ENCODE results near the gene THRSP. TPM values are rescaled to one million over a fixed set of nuclear protein-coding genes. Genes with fewer than 3 reads are reported as not detected.

The THRSP gene
- polyA plus RNA-seq, 1 of the 3 experiments (the other 2 are of a cell fraction): not detected

DNA sequence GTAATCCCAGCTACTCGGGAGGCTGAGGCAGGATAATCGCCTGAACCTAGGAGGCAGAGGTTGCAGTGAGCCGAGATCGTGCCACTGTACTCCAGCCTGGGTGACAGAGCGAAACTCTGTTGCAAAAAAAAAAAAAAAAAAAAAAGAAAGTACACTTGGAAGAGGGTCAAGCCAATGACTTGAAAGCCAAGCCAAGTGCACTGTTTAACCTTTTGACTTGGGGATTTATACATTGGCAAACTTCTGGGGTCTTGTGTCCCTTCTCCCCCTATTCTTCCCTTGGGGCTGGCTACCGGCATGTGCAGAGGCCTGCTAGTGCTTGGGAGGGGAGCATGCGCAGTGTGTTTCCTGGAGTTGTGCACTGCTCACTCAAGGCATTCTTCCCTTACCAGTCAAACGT lies 14.3 kb upstream of the THRSP start:
- DNase-seq: no peak
- TF ChIP-seq FOXM1 (IDR thresholded peaks at IDR 0.05; ENCODE audit: low read depth) (no peak), RXRA (IDR thresholded peaks at IDR 0.05; ENCODE audit: borderline replicate concordance, low read depth) (no peak), GATA2 (CRISPR knock-in tag; IDR thresholded peaks at IDR 0.05) (no peak), NFIC (IDR thresholded peaks at IDR 0.05; ENCODE audit: borderline replicate concordance) (no peak), EZH2phosphoT487 (IDR thresholded peaks at IDR 0.05; ENCODE audit: borderline replicate concordance, low read depth) (no peak), POLR2AphosphoS5 (IDR thresholded peaks at IDR 0.05; ENCODE audit: low read depth, low read length) (no peak)
- TF ChIP-seq, protein P1, sequence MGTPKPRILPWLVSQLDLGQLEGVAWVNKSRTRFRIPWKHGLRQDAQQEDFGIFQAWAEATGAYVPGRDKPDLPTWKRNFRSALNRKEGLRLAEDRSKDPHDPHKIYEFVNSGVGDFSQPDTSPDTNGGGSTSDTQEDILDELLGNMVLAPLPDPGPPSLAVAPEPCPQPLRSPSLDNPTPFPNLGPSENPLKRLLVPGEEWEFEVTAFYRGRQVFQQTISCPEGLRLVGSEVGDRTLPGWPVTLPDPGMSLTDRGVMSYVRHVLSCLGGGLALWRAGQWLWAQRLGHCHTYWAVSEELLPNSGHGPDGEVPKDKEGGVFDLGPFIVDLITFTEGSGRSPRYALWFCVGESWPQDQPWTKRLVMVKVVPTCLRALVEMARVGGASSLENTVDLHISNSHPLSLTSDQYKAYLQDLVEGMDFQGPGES (IDR thresholded peaks at IDR 0.05; ENCODE audit: low read depth, low read length): no peak
- Histone ChIP-seq H3F3A (replicated peaks; ENCODE audit: insufficient read depth) (peaks cover 10% of the 10 kb centered on the region), H3K36me3 (replicated peaks in 1 of 2; ENCODE audit: control insufficient read depth in 1 of 2, insufficient read depth in 2 of 2, low read length in 1 of 2) (no peaks in the 10 kb centered on the region), H3K4me1 (ENCODE audit: control insufficient read depth in 1 of 2, insufficient read depth in 2 of 2, low read depth in 1 of 2, low read length in 1 of 2) (peaks cover 9 to 10% of the 10 kb centered on the region in 2 experiments; a peak in 2 of 4 replicates), H3K27ac (ENCODE audit: low read depth in 2 of 2, low read length in 1 of 2) (no peak overlapping the region), H4K20me1 (ENCODE audit: insufficient read depth) (no peaks in the 10 kb centered on the region), H3K9me3 (no peaks in the 10 kb centered on the region), H3K79me2 (ENCODE audit: insufficient read depth) (no peaks in the 10 kb centered on the region), H3K9me2 (no peaks in the 10 kb centered on the region), H3K9ac (no peak overlapping the region), H2AFZ (ENCODE audit: low read depth) (no peak overlapping the region), H3K27me3 (ENCODE audit: insufficient read depth) (no peaks in the 10 kb centered on the region), H3K4me3 (ENCODE audit: low read depth in 2 of 2, low read length in 1 of 2) (no peak overlapping the region), H3K4me2 (no peak overlapping the region)
- ChIA-PET CTCF (no interaction called here), POLR2A (no interaction called here)
- 79% methylated on average over 8 of the region's 8 CpGs for WGBS (ENCODE audit: low lambda C conversion rate)

DNA sequence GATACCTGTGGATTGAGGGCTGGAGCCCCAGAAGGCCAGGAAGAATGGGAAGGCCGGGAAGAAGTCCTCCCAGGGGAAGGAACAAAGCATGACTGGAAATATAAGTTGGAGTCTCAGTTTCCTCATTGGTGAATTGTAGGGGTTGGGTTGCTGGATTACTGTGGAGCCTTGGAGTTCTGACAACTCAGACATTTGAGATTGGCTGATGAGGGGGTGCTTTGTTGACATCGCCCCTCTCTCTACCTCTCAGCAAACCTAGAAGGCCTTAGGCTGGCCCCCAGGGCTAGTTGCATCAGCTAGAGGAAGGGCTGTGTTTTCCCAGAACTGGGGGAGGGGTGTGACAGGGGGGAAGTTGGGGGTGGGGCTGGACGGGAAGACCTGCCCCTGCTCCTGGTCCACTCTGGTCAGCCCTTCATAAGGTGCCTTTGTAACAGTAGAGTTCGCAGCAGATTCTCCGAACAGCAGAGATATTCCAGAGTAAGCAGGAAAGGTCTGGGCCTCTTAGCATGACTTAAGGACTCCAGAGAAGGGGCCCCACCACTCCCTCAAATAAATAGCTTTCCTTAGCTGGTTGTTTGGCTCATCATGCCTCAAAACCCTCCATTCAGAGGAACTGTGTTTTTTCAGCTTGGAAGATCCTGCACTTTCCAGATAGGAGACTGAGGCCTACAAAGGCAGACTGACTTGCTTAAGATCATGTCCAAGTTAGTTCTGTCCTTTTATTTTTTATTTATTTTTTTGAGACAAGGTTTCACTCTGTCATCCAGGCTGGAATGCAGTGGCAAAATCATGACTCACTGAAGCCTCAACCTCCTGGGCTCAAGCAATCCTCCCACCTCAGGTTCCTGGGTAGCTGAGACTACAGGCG lies 12.5 kb upstream of the THRSP start:
- Histone ChIP-seq H3K36me3 (replicated peaks in 1 of 2; ENCODE audit: control insufficient read depth in 1 of 2, insufficient read depth in 2 of 2, low read length in 1 of 2) (no peaks in the 10 kb centered on the region), H4K20me1 (ENCODE audit: insufficient read depth) (no peaks in the 10 kb centered on the region), H3K4me2 (peak overlapping the region; percentile 50; the same call in 1 of the 2 replicates), H3K4me3 (ENCODE audit: low read depth in 2 of 2, low read length in 1 of 2) (no peak overlapping the region), H3F3A (replicated peaks; ENCODE audit: insufficient read depth) (peaks cover 7% of the 10 kb centered on the region), H3K27me3 (ENCODE audit: insufficient read depth) (no peaks in the 10 kb centered on the region), H3K9me3 (no peaks in the 10 kb centered on the region), H3K27ac (ENCODE audit: low read depth in 2 of 2, low read length in 1 of 2) (peak overlapping the region in 1 of 2 experiments; percentile 71; a peak in 2 of 4 replicates), H3K9me2 (no peaks in the 10 kb centered on the region), H2AFZ (ENCODE audit: low read depth) (peak overlapping the region; percentile 74; the same call in 1 of the 2 replicates), H3K79me2 (ENCODE audit: insufficient read depth) (no peaks in the 10 kb centered on the region), H3K4me1 (ENCODE audit: control insufficient read depth in 1 of 2, insufficient read depth in 2 of 2, low read depth in 1 of 2, low read length in 1 of 2) (peaks cover 2 to 4% of the 10 kb centered on the region in 2 experiments; a peak in 2 of 4 replicates), H3K9ac (peak overlapping the region; percentile 39; the same call in 1 of the 2 replicates)
- ChIA-PET CTCF (interaction anchor here (1.4 kb wide), 1 partner anchor 434 kb away, joined by 3 read pairs; no protein-coding TSS in a partner anchor), POLR2A (no interaction called here)
- WGBS (ENCODE audit: low lambda C conversion rate): 84% methylated on average over 6 of the region's 6 CpGs
- DNase-seq: no peak
- TF ChIP-seq, protein P1 (IDR thresholded peaks at IDR 0.05; ENCODE audit: low read depth, low read length): no peak
- TF ChIP-seq TCF12 (IDR thresholded peaks at IDR 0.05) (0 out of 2 replicates have a peak, but pooled peaks have one; percentile 6), FOSL2 (IDR thresholded peaks at IDR 0.05; ENCODE audit: borderline replicate concordance, low read depth) (peak; percentile 52; the same call in 1 of the 2 replicates)

Data from SK-N-SH (cell line).